A673 (cell line): ENCODE results near the gene ROR1. TPM values are rescaled to one million over a fixed set of nuclear protein-coding genes. Genes with fewer than 3 reads are reported as not detected.

Source experiments
- BruUV-seq: library from RNA; stranded (reverse); fragments of 400-500 nt; replicated peaks from 2 replicates; lab custom pipeline; 2021; lab: Mats Ljungman, UMichigan
- CTCF ChIA-PET: fragments of 300-600 bp; sonication (Branson Sonifier 250); formaldehyde crosslinking; loops from one replicate; lab custom pipeline; 2022; ENCODE audit warnings: antibody characterized with exemption; lab: Charles Lee
- POLR2A ChIA-PET: fragments of 300-600 bp; sonication (Branson Sonifier 250); formaldehyde crosslinking; loops from one replicate; lab custom pipeline; 2022; ENCODE audit warnings: antibody characterized with exemption; ENCODE audit not compliant: low non-redundant PET; lab: Charles Lee
- DNase-seq: peaks from one replicate; pipeline ENCODE4 v3.0.0-alpha.2; 2015; ENCODE audit warnings: low spot score
- H3K27ac ChIP-seq: fragments of 200-600 bp; sonication (generic); 2 replicates; pipeline ENCODE4 v1.5.1; 2016; ENCODE audit warnings: mixed run types, low read depth, mild to moderate bottlenecking, mixed read lengths, antibody characterized with exemption, low read length; ENCODE audit not compliant: poor library complexity, severe bottlenecking
- H3K27me3 ChIP-seq: fragments of 200-600 bp; sonication (generic); replicated peaks from 2 replicates; pipeline ENCODE4 v1.6.1; 2017; ENCODE audit warnings: mixed run types, low read depth, mild to moderate bottlenecking, mixed read lengths, antibody characterized with exemption, low read length; ENCODE audit not compliant: insufficient read depth, poor library complexity
- H3K36me3 ChIP-seq: fragments of 200-600 bp; sonication (generic); 2 replicates; pipeline ENCODE4 v1.6.1; 2016; ENCODE audit warnings: mixed run types, mild to moderate bottlenecking, mixed read lengths, antibody characterized with exemption, low read length; ENCODE audit not compliant: insufficient read depth, poor library complexity, severe bottlenecking
- H3K4me1 ChIP-seq: fragments of 200-600 bp; sonication (generic); 2 replicates; pipeline ENCODE4 v1.6.1; 2017; ENCODE audit warnings: mixed run types, mild to moderate bottlenecking, mixed read lengths, antibody characterized with exemption, low read length; ENCODE audit not compliant: insufficient read depth, poor library complexity, severe bottlenecking
- H3K4me3 ChIP-seq: fragments of 200-600 bp; sonication (generic); 2 replicates; pipeline ENCODE4 v1.5.1; 2016; ENCODE audit warnings: low read depth, mixed run types, mild to moderate bottlenecking, mixed read lengths, low read length; ENCODE audit not compliant: poor library complexity, severe bottlenecking
- H3K9me3 ChIP-seq: fragments of 200-600 bp; sonication (generic); 2 replicates; pipeline ENCODE4 v1.6.1; 2016; ENCODE audit warnings: mixed run types, low read depth, mild to moderate bottlenecking, mixed read lengths, antibody characterized with exemption, low read length; ENCODE audit not compliant: poor library complexity, severe bottlenecking
- CTCF ChIP-seq: fragments of 300-800, 200-600 bp; sonication (generic); conservative IDR thresholded peaks from 2 replicates; pipeline ENCODE4 v1.5.1; 2017; ENCODE audit warnings: low read depth, mild to moderate bottlenecking, antibody characterized with exemption, low read length, moderate library complexity, mixed read lengths
- EZH2 ChIP-seq: fragments of 200-600 bp; sonication (generic); IDR thresholded peaks from 2 replicates; pipeline ENCODE4 v1.6.1; 2017; ENCODE audit warnings: borderline replicate concordance, low read depth, mild to moderate bottlenecking, mixed read lengths, antibody characterized with exemption, low read length; ENCODE audit not compliant: poor library complexity, severe bottlenecking
- intact Hi-C: fragments of 100-400 bp; cut with micrococcal nuclease; formaldehyde crosslinking; loops from one replicate; pipeline ENCODE4 v1.10.0; 2022; ENCODE audit not compliant: unreplicated experiment
- total RNA-seq: library from RNA; stranded (reverse); gene quantifications from 2 replicates; pipeline ENCODE4 v1.2.3, GENCODE V29; 2021

ROR1 gene
- total RNA-seq, 1 experiment from 2014 or later: 7.4 TPM

GRCh38 chr1:63966016-63966415 lies 192.2 kb downstream of the ROR1 start:
- no peaks in the 10 kb centered on the region for H3K9me3 ChIP-seq
- BruUV-seq: no TSS peak
- intact Hi-C loops: no loop called here
- H3K27ac ChIP-seq: no peak overlapping the region
- H3K4me1 ChIP-seq: no peaks in the 10 kb centered on the region
- no peaks in the 10 kb centered on the region for H3K27me3 ChIP-seq
- no peak for TF ChIP-seq CTCF
- no peak for TF ChIP-seq EZH2
- ChIA-PET CTCF (no interaction called here), POLR2A (no interaction called here)
- H3K36me3 ChIP-seq: no peaks in the 10 kb centered on the region
- no peak overlapping the region for H3K4me3 ChIP-seq
- DNase-seq: no peak

GRCh38 chr1:63967901-63968300 lies 194.1 kb downstream of the ROR1 start:
- POLR2A ChIA-PET: no interaction called here
- H3K27ac ChIP-seq: no peak overlapping the region
- H3K36me3 ChIP-seq: no peaks in the 10 kb centered on the region
- intact Hi-C loops: no loop called here
- CTCF ChIA-PET: no interaction called here
- no peaks in the 10 kb centered on the region for H3K9me3 ChIP-seq
- TF ChIP-seq CTCF (no peak), EZH2 (no peak)
- H3K27me3 ChIP-seq: no peaks in the 10 kb centered on the region
- no peak overlapping the region for H3K4me3 ChIP-seq
- DNase-seq: no peak
- no peaks in the 10 kb centered on the region for H3K4me1 ChIP-seq
- no TSS peak for BruUV-seq

- TF ChIP-seq EZH2 (no peak), CTCF (no peak)
- Histone ChIP-seq H3K27ac (no peak overlapping the region), H3K9me3 (no peaks in the 10 kb centered on the region), H3K27me3 (no peaks in the 10 kb centered on the region), H3K4me3 (no peak overlapping the region), H3K4me1 (no peaks in the 10 kb centered on the region), H3K36me3 (no peaks in the 10 kb centered on the region)
- no peak for DNase-seq
- ChIA-PET CTCF (no interaction called here), POLR2A (no interaction called here)
- intact Hi-C loops: no loop called here
- BruUV-seq: no TSS peak
Measured at GRCh38 chr1:63968663-63969440, 195.0 kb downstream of the ROR1 start.
